Left colon (tissue), 2 donors: ENCODE results near the gene RAET1G. TPM values are rescaled to one million over a fixed set of nuclear protein-coding genes. Genes with fewer than 3 reads are reported as not detected.
A peak's percentile ranks its signal among the peaks of the same experiment; 100 is the strongest.
"Not testable (repeated sequence)": the region's sequence is repeated elsewhere in the genome, so short reads cannot be mapped to it uniquely, and the experiment has no call there.

Experiments used
- ATAC-seq: fragments of 200-7000 bp; cut with Tn5 transposase; one replicate; pipeline ENCODE4 v1.9.1; 2020; ENCODE audit warnings: mild to moderate bottlenecking, moderate library complexity
- DNase-seq, 2 donors: peaks; one replicate each; pipeline ENCODE4 v3.0.0-alpha.2; 2020
- intact Hi-C, 2 donors: fragments of 100-400 bp; cut with DNase I in 1 of 2; cut with micrococcal nuclease in 1 of 2; formaldehyde crosslinking; loops; one replicate each; pipeline versions ENCODE4 v1.11.2 to v1.14.0; 2022; cut with DNase I, micrococcal nuclease
- total RNA-seq, 2 donors: library from RNA; stranded (reverse); fragmentation: NEBNext Ultra II Directional; extraction: Animal tissue kit (Norgen Biotek cat#: 25700); gene quantifications; one replicate each; pipeline ENCODE4 v1.2.1, GENCODE V29; 2021
- donor health status: DM: no; HTN: no; CAD: no.
- donor health status: DM: yes; HTN: yes; CAD: no.

The RAET1G gene
- total RNA-seq, 2 donors from 2014 or later: not detected

DNA sequence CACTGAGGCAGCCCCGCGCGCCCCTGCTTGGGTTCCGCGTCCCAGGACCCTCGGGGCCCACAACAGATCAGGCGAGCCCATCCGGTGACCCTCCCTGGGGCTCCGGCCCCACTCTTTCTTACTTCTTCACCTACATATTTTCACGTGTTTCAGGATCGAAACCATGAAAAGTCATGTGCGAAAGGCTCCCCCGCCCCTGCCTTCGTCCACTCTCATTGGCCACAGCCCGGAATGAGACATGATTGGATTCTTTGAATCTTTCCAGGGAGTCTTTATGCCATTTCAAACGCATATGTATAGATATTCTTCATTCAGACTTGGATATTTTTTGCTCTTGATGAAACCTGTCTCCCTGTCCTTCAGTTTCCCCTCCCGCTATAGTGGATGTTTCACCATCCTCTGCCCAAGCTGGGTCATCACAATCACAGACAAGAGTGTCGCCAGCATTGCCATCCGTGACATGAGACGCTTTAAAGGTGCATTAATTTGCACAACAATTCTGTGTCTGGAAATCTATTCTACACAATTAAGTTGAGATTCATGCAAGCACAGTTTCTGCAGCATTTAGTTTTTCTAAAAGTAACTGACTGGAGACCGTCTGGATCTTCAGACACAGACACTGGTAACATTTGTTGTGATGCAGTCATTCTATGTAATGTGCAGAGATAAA is 32.2 kb upstream of the RAET1G start:
- intact Hi-C loops, ATAC-seq, DNase-seq: not testable (repeated sequence)

GRCh38 chr6:149954328-149954983 is 31.5 kb upstream of the RAET1G start:
- intact Hi-C loops, DNase-seq, ATAC-seq: not testable (repeated sequence)

DNA sequence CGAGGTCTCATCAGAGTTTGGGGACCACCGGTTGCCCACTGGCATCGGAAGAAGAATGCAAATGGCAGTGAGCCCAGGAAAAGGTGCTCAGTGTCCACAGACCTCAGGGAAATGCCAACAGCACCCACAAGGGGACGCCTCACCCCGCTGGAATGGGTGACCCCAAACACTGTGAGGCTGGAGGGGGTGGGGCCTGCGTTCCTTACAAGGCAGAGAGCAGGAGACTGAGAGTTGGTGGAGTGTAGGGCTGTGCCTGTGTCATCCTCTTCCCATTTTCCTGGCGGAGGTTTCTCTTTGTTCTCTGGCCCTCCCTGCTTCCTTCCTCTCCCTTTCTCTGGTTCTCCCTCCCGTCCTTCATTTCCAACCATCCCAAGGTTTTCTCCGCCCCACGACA is 31.0 kb upstream of the RAET1G start:
- ATAC-seq: peak; percentile 68
- DNase-seq, intact Hi-C loops: not testable (repeated sequence)

GRCh38 chr6:149953390-149953789 is 30.5 kb upstream of the RAET1G start:
- ATAC-seq, DNase-seq, intact Hi-C loops: not testable (repeated sequence)

DNA sequence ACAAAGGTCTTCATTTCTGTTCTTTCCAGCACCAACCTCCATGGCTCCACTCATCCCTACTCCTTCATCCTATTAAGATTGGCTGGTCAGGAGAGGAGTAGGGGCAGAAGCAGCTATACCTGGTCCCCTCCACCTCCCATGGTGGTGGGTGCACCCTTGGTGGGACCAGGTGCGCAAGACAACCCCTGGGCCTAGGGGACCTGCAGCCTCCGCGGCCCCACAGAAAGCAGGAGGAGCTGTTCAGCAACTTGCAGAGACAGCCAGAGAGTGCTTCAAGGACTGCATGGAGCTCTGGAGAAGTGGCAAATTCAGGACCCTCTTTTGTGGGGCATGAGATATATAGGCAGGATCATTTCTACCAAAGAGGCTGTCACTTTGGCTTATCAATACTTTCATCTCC is 28.7 kb upstream of the RAET1G start:
- intact Hi-C loops: no loop called here
- no peak for ATAC-seq
- DNase-seq: no peak

GRCh38 chr6:149951096-149951495 is 28.2 kb upstream of the RAET1G start:
- DNase-seq (no peak), ATAC-seq (no peak)
- intact Hi-C loops: no loop called here

- no peak for DNase-seq
- peak; percentile 62 for ATAC-seq
- intact Hi-C loops: no loop called here
Measured at GRCh38 chr6:149950423-149950822, 27.5 kb upstream of the RAET1G start.

GRCh38 chr6:149948616-149949015 is 25.7 kb upstream of the RAET1G start:
- intact Hi-C loops: no loop called here
- no peak for DNase-seq
- no peak for ATAC-seq

DNA sequence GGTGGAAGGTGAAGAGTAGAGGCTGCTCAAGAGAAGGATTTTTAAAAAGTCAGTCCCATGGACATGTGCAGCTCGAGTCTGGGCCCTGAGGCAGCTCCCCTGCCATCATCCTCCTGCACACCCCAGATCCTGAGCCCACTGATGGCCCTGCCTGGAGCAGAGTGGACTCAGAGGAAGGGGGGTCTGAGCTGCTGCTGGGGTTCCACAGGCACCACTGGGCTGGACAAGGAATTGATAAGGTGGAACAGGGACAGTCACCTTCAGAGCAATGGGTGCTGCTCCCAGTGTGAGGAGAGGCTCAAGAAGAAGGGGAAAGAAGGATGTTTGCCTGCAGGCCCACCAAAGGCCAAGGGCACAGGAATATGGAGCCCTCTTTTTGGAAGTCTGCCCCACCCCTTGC is 25.1 kb upstream of the RAET1G start:
- DNase-seq (no peak), ATAC-seq (no peak)
- intact Hi-C loops: no loop called here

DNA sequence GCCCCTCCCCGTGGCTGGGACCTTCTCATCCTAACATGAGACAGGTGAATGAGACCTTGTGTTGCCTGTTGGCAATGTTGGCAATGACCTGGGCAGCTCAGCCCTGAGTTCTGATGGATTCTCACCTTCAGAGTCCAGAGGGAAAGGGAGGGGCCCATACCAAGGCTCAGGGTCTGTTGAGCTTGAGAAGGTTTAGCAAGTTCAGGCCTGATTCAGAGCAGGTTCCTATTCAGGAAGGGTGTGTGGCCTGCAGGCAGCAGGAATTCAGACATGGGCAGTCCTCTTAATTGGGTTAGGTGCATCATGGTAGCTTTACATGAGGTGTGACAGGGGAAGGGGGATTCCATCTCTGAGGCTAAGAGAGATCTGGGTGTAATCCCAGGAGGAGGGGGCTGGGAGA is 24.6 kb upstream of the RAET1G start:
- intact Hi-C loops, ATAC-seq, DNase-seq: not testable (repeated sequence)

- DNase-seq, ATAC-seq: not testable (repeated sequence)
Measured at GRCh38 chr6:149946631-149947030, 23.7 kb upstream of the RAET1G start.

GRCh38 chr6:149945276-149945675 is 22.4 kb upstream of the RAET1G start:
- ATAC-seq, intact Hi-C loops: not testable (repeated sequence)

More at GRCh38 chr6:149946631-149947030, 23.7 kb upstream of the RAET1G start:
- intact Hi-C loops: not testable (repeated sequence)

GRCh38 chr6:149943321-149943720 is 20.4 kb upstream of the RAET1G start:
- intact Hi-C loops, DNase-seq, ATAC-seq: not testable (repeated sequence)

More at GRCh38 chr6:149945276-149945675, 22.4 kb upstream of the RAET1G start:
- DNase-seq: not testable (repeated sequence)

GRCh38 chr6:149942461-149942829 is 19.5 kb upstream of the RAET1G start:
- ATAC-seq (no peak), DNase-seq (no peak)
- intact Hi-C loops: no loop called here

GRCh38 chr6:149941583-149942460 is 18.9 kb upstream of the RAET1G start, which contains the start of gene ULBP2:
ULBP2 (plus strand) TSS chr6:149942014; CDS start chr6:149942073, 59 bp downstream.
- intact Hi-C loops: no loop called here
- ATAC-seq (peak; percentile 94), DNase-seq (peak; percentile 77 to 83)

GRCh38 chr6:149940672-149940982 is 17.7 kb upstream of the RAET1G start:
- ATAC-seq: no peak
- no peak for DNase-seq
- intact Hi-C loops: no loop called here

DNA sequence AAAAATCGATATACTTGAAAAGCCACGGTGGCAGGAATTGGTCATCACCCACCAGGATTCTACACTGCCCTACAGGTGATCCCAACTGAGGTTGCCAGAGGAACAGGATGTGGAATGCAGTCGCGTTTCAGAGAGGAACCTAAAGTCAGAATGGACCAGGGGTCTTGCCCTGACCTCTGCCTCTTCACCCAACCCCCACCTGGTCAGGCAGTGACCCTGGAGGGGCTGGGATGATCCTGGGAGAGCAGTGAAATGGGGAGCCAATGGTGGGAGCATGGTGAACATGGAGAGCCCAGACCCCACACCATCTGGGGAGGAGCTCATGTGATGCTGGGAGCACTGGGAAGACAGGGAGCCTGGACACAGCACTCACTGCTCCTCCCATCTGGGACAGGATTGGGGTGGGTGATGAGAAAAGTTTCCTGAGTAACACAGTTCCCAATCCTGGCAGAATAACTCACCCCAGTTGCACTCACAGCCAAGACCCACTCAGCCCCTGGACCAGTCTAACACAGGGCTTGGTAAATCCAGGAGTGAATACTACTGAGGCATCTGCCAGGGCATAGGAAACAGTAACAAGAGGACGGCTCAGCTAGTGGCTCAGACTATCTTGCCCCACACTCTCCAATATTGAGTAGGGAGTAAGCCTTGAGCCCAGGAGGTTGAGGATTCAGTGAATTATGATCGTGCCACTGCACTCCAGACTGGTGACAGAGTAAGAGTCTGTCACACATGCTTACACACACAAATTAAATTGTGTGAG is 17.2 kb upstream of the RAET1G start:
- intact Hi-C loops: loop anchor here in 1 of 2 donors (10.0 kb wide), 1 partner anchor 65 kb away; no protein-coding TSS in a partner anchor
- no peak for DNase-seq
- ATAC-seq: no peak

- no peak for ATAC-seq
- intact Hi-C loops: loop anchor here in 1 of 2 donors (10.0 kb wide), 1 partner anchor 65 kb away; no protein-coding TSS in a partner anchor
- DNase-seq: no peak
Measured at GRCh38 chr6:149939356-149939648, 16.4 kb upstream of the RAET1G start.
